GM19043 (cell line): Measurements from ENCODE around the gene ATG10.
"Not testable (repeated sequence)": the region's sequence is repeated elsewhere in the genome, so short reads cannot be mapped to it uniquely, and the experiment has no call there.

Source experiments
- ATAC-seq: cut with Tn5 transposase; IDR thresholded peaks from one replicate; pipeline ENCODE4 v1.9.1; 2021; ENCODE audit warnings: low read depth; ENCODE audit not compliant: unreplicated experiment

The ATG10 gene

GRCh38 chr5:81980598-81981260 is 8.9 kb downstream of the ATG10 start:
- no peak for ATAC-seq

- not testable (repeated sequence) for ATAC-seq
Observed at GRCh38 chr5:81982172-81982685, 10.4 kb downstream of the ATG10 start.

- not testable (repeated sequence) for ATAC-seq
Observed at GRCh38 chr5:81983148-81983547, 11.3 kb downstream of the ATG10 start.

GRCh38 chr5:81983563-81983962 is 11.7 kb downstream of the ATG10 start:
- ATAC-seq = not testable (repeated sequence)

- ATAC-seq = no peak
Observed at GRCh38 chr5:81986126-81986525, 14.3 kb downstream of the ATG10 start.

GRCh38 chr5:81989204-81989603 is 17.4 kb downstream of the ATG10 start:
- ATAC-seq = no peak

GRCh38 chr5:81994679-81995078 is 22.9 kb downstream of the ATG10 start:
- ATAC-seq = no peak

GRCh38 chr5:81995407-81995806 is 23.6 kb downstream of the ATG10 start:
- ATAC-seq = no peak

GRCh38 chr5:82004511-82004910 is 32.7 kb downstream of the ATG10 start:
- ATAC-seq = no peak

- ATAC-seq = not testable (repeated sequence)
Observed at GRCh38 chr5:82009869-82010268, 38.0 kb downstream of the ATG10 start.

- no peak for ATAC-seq
Observed at GRCh38 chr5:82010696-82011095, 38.9 kb downstream of the ATG10 start.

GRCh38 chr5:82011761-82012160 is 39.9 kb downstream of the ATG10 start:
- ATAC-seq = no peak

GRCh38 chr5:82014644-82015043 is 42.8 kb downstream of the ATG10 start:
- not testable (repeated sequence) for ATAC-seq

- no peak for ATAC-seq
Observed at GRCh38 chr5:82018462-82018861, 46.6 kb downstream of the ATG10 start.

- no peak for ATAC-seq
Observed at GRCh38 chr5:82019342-82020138, 47.7 kb downstream of the ATG10 start.

GRCh38 chr5:82022499-82022898 is 50.7 kb downstream of the ATG10 start:
- no peak for ATAC-seq

- no peak for ATAC-seq
Observed at GRCh38 chr5:82023644-82024043, 51.8 kb downstream of the ATG10 start.

GRCh38 chr5:82031220-82032119 is 59.6 kb downstream of the ATG10 start:
- ATAC-seq = no peak

GRCh38 chr5:82042894-82043293 is 71.1 kb downstream of the ATG10 start:
- ATAC-seq = not testable (repeated sequence)

- ATAC-seq = no peak
Observed at GRCh38 chr5:82044010-82044409, 72.2 kb downstream of the ATG10 start.
